ENCODE measurements around the gene RNF215.

RNF215 gene

GRCh38 chr22:30347255-30347892 is 39.8 kb downstream of the RNF215 start:
- TF ChIP-seq EZH2 (optimal IDR thresholded peaks at IDR 0.05; ENCODE audit: low read depth, low read length): no peak
- no peak for TF ChIP-seq EZH2phosphoT487 (IDR thresholded peaks at IDR 0.05; ENCODE audit: low read length)
- TF ChIP-seq, protein P1, sequence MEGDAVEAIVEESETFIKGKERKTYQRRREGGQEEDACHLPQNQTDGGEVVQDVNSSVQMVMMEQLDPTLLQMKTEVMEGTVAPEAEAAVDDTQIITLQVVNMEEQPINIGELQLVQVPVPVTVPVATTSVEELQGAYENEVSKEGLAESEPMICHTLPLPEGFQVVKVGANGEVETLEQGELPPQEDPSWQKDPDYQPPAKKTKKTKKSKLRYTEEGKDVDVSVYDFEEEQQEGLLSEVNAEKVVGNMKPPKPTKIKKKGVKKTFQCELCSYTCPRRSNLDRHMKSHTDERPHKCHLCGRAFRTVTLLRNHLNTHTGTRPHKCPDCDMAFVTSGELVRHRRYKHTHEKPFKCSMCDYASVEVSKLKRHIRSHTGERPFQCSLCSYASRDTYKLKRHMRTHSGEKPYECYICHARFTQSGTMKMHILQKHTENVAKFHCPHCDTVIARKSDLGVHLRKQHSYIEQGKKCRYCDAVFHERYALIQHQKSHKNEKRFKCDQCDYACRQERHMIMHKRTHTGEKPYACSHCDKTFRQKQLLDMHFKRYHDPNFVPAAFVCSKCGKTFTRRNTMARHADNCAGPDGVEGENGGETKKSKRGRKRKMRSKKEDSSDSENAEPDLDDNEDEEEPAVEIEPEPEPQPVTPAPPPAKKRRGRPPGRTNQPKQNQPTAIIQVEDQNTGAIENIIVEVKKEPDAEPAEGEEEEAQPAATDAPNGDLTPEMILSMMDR (IDR thresholded peaks at IDR 0.05; ENCODE audit: low read length): no peak
- H4K20me1 ChIP-seq (ENCODE audit: insufficient read depth, low read length): no peaks in the 10 kb centered on the region
- no peak overlapping the region for H3K4me2 ChIP-seq (ENCODE audit: low read depth, low read length)
- H2AFZ ChIP-seq (ENCODE audit: low read length): no peak overlapping the region
- no peak for DNase-seq
- no peak overlapping the region for H3K9ac ChIP-seq (ENCODE audit: low read length)
- H3K79me2 ChIP-seq (ENCODE audit: low read length): peaks cover 63% of the 10 kb centered on the region
- peaks cover 26% of the 10 kb centered on the region for H3K36me3 ChIP-seq (replicated peaks; ENCODE audit: insufficient read depth, low read length)
- no peaks in the 10 kb centered on the region for H3K4me1 ChIP-seq (ENCODE audit: low read length)
- H3K9me2 ChIP-seq (replicated peaks; ENCODE audit: insufficient read depth, low read length): no peaks in the 10 kb centered on the region
- no peaks in the 10 kb centered on the region for H3K27me3 ChIP-seq (replicated peaks; ENCODE audit: insufficient read depth, low read length)
- H3K9me3 ChIP-seq (replicated peaks; ENCODE audit: insufficient read depth, low read length): no peaks in the 10 kb centered on the region
- H3K4me3 ChIP-seq (ENCODE audit: low read length): no peak overlapping the region
- H3K27ac ChIP-seq (ENCODE audit: low read length): no peak overlapping the region
- no peaks in the 10 kb centered on the region for H3F3A ChIP-seq (ENCODE audit: insufficient read depth, low read length)

- Histone ChIP-seq H3K9me2 (replicated peaks; ENCODE audit: insufficient read depth, low read length) (no peaks in the 10 kb centered on the region), H3K79me2 (ENCODE audit: low read length) (peaks cover 37% of the 10 kb centered on the region), H3K9me3 (replicated peaks; ENCODE audit: insufficient read depth, low read length) (no peaks in the 10 kb centered on the region), H3K4me3 (ENCODE audit: low read length) (no peak overlapping the region), H3K4me1 (ENCODE audit: low read length) (no peaks in the 10 kb centered on the region), H3K9ac (ENCODE audit: low read length) (no peak overlapping the region), H3K27me3 (replicated peaks; ENCODE audit: insufficient read depth, low read length) (no peaks in the 10 kb centered on the region), H3K4me2 (ENCODE audit: low read depth, low read length) (no peak overlapping the region), H2AFZ (ENCODE audit: low read length) (no peak overlapping the region), H3K27ac (ENCODE audit: low read length) (no peak overlapping the region), H3K36me3 (replicated peaks; ENCODE audit: insufficient read depth, low read length) (peaks cover 36% of the 10 kb centered on the region), H4K20me1 (ENCODE audit: insufficient read depth, low read length) (no peaks in the 10 kb centered on the region), H3F3A (ENCODE audit: insufficient read depth, low read length) (no peaks in the 10 kb centered on the region)
- no peak for DNase-seq
- TF ChIP-seq EZH2phosphoT487 (IDR thresholded peaks at IDR 0.05; ENCODE audit: low read length) (no peak), EZH2 (optimal IDR thresholded peaks at IDR 0.05; ENCODE audit: low read depth, low read length) (no peak)
- TF ChIP-seq, protein P1 (IDR thresholded peaks at IDR 0.05; ENCODE audit: low read length): no peak
These were observed 42.6 kb downstream of the RNF215 start for GRCh38 chr22:30344447-30345200.

DNA sequence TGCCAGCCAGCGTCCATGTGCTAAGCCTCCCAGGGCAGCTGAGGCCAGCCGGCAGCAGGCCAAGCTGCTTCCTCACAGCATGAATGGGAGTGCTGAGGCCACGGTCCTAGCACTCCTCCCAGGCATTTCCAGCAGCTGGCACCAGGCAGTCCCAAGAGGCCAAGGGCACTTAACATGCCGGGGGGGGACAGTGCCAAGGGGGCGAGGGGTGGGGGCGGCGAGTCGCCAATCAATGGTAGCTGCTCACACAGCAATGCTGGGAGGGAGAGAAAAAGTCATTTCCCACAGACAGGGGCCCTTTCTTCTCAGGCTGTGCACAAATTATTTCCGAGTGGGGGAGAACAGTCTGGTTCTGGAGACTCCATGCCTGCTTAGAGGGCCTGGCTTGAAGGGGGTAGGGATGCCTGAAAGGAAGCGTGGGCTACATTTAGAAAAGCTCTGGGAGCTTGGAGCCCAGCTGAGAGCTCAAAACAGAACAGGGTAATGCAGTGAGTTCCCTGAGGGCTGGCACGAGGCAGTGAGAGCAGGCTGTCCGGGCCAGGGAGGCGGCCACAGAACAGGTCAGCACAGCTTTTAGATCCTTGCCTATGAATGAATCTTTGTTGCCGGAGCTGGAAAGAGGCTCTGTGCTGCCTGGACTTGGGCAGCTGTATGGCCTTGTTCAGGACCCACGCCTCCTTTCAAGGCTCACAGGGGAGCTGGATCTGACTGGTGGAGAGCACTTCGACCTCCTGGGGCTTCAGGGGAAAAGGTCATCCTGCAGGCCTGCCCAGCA is 46.1 kb downstream of the RNF215 start:
- no peaks in the 10 kb centered on the region for H3K4me1 ChIP-seq (ENCODE audit: low read length)
- H3K36me3 ChIP-seq (replicated peaks; ENCODE audit: insufficient read depth, low read length): peaks cover 35% of the 10 kb centered on the region
- no peaks in the 10 kb centered on the region for H3K27me3 ChIP-seq (replicated peaks; ENCODE audit: insufficient read depth, low read length)
- H4K20me1 ChIP-seq (ENCODE audit: insufficient read depth, low read length): no peaks in the 10 kb centered on the region
- H3K4me3 ChIP-seq (ENCODE audit: low read length): no peak overlapping the region
- TF ChIP-seq, protein P1 (IDR thresholded peaks at IDR 0.05; ENCODE audit: low read length): no peak
- no peak for TF ChIP-seq EZH2 (optimal IDR thresholded peaks at IDR 0.05; ENCODE audit: low read depth, low read length)
- no peak for TF ChIP-seq EZH2phosphoT487 (IDR thresholded peaks at IDR 0.05; ENCODE audit: low read length)
- H3F3A ChIP-seq (ENCODE audit: insufficient read depth, low read length): no peaks in the 10 kb centered on the region
- no peak overlapping the region for H2AFZ ChIP-seq (ENCODE audit: low read length)
- H3K9ac ChIP-seq (ENCODE audit: low read length): no peak overlapping the region
- H3K4me2 ChIP-seq (ENCODE audit: low read depth, low read length): no peak overlapping the region
- H3K27ac ChIP-seq (ENCODE audit: low read length): no peak overlapping the region
- no peaks in the 10 kb centered on the region for H3K9me2 ChIP-seq (replicated peaks; ENCODE audit: insufficient read depth, low read length)
- DNase-seq: no peak
- no peaks in the 10 kb centered on the region for H3K9me3 ChIP-seq (replicated peaks; ENCODE audit: insufficient read depth, low read length)
- H3K79me2 ChIP-seq (ENCODE audit: low read length): peaks cover 3% of the 10 kb centered on the region; the same call in 1 of the 2 replicates
